HAP-1 (cell line): Measurements from ENCODE around the gene IL16.

Source experiments
- DNase-seq, 2 experiments: peaks; one replicate each; pipeline ENCODE4 v3.0.0-alpha.2; 2016 to 2020; ENCODE audit warnings: low spot score in 2 of 2
- H3K27me3 ChIP-seq: fragments of 250-450 bp; sonication (Bioruptor Pico); 2 replicates; pipeline ENCODE4 v1.5.1; 2020; ENCODE audit warnings: low read depth, mild to moderate bottlenecking, moderate library complexity
- H3K36me3 ChIP-seq: fragments of 250-450 bp; sonication (Bioruptor Pico); replicated peaks from 2 replicates; pipeline ENCODE4 v1.5.1; 2020; ENCODE audit warnings: mild to moderate bottlenecking
- H3K4me1 ChIP-seq: fragments of 250-450 bp; sonication (Bioruptor Pico); 2 replicates; pipeline ENCODE4 v1.5.1; 2020; ENCODE audit warnings: mild to moderate bottlenecking
- H3K4me3 ChIP-seq: fragments of 250-450 bp; sonication (Bioruptor Pico); 2 replicates; pipeline ENCODE4 v1.5.1; 2020; ENCODE audit warnings: mild to moderate bottlenecking, moderate library complexity
- H3K9me3 ChIP-seq: fragments of 250-450 bp; sonication (Bioruptor Pico); 2 replicates; pipeline ENCODE4 v1.5.1; 2020; ENCODE audit warnings: mild to moderate bottlenecking, moderate library complexity
- in situ Hi-C: fragments of 300-500 bp; cut with MboI; formaldehyde crosslinking; loops from 3 replicates; pipeline ENCODE4 v1.14.3; 2020; ENCODE audit warnings: low sequenced_read_pairs, inconsistent platforms, mixed read lengths

The IL16 gene

DNA sequence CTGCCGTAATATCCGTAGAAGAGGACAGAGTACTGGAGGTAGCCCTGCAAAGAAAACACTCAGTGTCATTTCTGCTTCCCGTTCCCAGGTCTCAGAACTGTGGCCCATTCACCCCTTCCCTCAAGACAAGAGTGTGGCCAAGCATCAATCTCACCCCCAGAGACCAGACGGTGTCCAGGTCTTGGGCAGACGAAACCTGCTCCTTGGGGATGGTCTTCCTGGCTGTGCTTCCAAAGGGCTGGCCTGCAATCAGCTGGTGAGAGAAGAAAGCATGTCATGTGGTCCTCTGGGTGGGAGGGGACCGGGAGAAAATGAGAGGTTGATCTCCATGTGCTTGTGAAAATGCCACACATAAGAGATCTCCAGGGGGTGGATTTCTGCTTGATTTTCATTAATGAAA is 161.6 kb downstream of the IL16 start:
- no peak overlapping the region for H3K4me3 ChIP-seq
- H3K27me3 ChIP-seq, result peaks cover 21% of the 10 kb centered on the region
- H3K4me1 ChIP-seq, result no peaks in the 10 kb centered on the region
- in situ Hi-C loops, result no loop called here
- no peaks in the 10 kb centered on the region for H3K36me3 ChIP-seq
- peaks cover 2% of the 10 kb centered on the region; the same call in 1 of the 2 replicates for H3K9me3 ChIP-seq
- no peak for DNase-seq

DNA sequence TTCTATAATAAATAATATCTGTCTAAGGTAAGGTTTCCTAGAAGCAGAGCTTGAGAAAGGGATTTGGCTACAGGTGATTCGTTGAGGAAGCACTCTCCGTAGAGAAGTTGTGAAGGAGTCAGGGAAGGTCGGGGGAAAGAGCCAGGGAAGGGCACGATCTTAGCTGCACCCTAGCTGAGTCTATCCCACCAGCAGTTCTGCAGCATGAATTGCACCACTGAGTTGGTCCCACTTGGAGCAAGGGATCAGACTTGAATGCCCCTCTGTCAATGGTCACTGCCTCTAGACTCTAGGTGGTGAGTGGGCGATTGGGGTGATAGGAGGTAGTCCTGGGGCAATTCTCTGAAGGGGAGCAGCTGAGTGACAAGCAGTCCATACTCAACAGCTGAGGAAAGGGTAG is 163.8 kb downstream of the IL16 start:
- H3K36me3 ChIP-seq, result no peaks in the 10 kb centered on the region
- DNase-seq, result no peak
- peaks cover 2% of the 10 kb centered on the region; the same call in 1 of the 2 replicates for H3K9me3 ChIP-seq
- no peak overlapping the region for H3K4me3 ChIP-seq
- H3K27me3 ChIP-seq, result peaks cover 17% of the 10 kb centered on the region
- in situ Hi-C loops, result no loop called here
- no peaks in the 10 kb centered on the region for H3K4me1 ChIP-seq

DNA sequence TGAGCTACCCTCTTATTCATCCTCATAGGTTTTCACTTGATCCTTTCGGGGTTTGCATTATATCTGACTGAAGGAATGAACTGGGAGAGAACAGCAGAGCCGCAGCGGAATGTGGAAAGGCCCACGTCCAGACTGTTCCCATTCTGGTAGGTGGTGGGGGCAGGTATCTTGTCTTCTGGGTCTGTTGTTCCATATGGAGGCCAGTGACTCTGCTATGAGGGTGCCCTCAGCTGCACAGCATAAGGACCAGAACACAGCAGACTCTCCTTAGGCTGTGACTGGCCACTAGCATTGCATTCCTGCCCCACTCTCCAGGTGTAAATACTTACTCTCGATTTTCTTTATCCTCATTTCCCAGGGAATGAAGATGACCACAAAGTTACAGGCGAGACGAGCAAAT is 165.2 kb downstream of the IL16 start:
- H3K4me1 ChIP-seq, result no peaks in the 10 kb centered on the region
- H3K9me3 ChIP-seq, result peaks cover 2% of the 10 kb centered on the region; the same call in 1 of the 2 replicates
- no peak for DNase-seq
- no peaks in the 10 kb centered on the region for H3K36me3 ChIP-seq
- in situ Hi-C loops, result no loop called here
- H3K27me3 ChIP-seq, result peaks cover 17% of the 10 kb centered on the region
- H3K4me3 ChIP-seq, result no peak overlapping the region

DNA sequence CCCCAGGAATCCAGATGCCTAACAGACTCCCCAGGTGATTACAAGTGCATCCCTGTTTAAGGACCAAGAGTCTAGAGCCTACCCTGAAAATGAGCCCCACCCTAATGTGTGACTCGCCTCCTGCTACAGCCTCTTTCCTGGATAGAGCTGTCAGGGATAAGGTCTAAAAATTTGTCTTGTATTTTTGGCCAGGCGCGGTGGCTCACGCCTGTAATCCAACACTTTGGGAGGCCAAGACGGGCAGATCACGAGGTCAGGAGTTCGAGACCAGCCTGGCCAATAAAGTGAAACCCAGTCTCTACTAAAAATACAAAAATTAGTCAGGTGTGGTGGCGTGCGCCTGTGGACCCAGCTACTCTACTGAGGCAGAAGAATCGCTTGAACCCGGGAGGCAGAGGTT is 166.1 kb downstream of the IL16 start:
- in situ Hi-C loops, result no loop called here
- Histone ChIP-seq H3K36me3 (no peaks in the 10 kb centered on the region), H3K9me3 (peaks cover 2% of the 10 kb centered on the region; the same call in 1 of the 2 replicates), H3K4me1 (no peaks in the 10 kb centered on the region), H3K4me3 (no peak overlapping the region), H3K27me3 (peaks cover 17% of the 10 kb centered on the region)
- DNase-seq, result no peak

DNA sequence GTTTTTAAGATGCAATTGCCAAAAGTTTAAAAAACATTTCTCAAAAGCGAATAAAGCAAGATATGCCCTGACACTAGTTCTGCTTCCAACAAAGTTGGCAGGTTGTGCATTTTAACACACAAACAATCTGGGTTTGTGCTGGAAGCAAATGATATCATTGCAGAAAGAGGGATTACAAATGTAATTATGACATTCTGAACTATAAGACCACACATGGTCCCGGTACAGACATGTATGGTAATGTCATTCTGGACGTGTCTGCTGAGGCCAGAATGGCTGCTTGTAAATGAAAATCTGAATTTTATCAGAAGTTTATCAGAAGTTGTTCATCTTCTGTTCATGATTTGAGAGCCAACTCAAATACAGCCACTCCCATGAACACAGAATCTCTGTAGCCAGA is 166.6 kb downstream of the IL16 start:
- Histone ChIP-seq H3K36me3 (no peaks in the 10 kb centered on the region), H3K9me3 (peaks cover 2% of the 10 kb centered on the region; the same call in 1 of the 2 replicates), H3K4me3 (no peak overlapping the region), H3K4me1 (no peaks in the 10 kb centered on the region), H3K27me3 (peaks cover 17% of the 10 kb centered on the region)
- in situ Hi-C loops, result no loop called here
- no peak for DNase-seq
